OCI-LY7 (cell line): ENCODE data around the gene AFF3. TPM values are rescaled to one million over a fixed set of nuclear protein-coding genes. Genes with fewer than 3 reads are reported as not detected.

Source experiments
- BruUV-seq: library from RNA; stranded (reverse); fragments of 400-500 nt; replicated peaks from 2 replicates; lab custom pipeline; 2021; lab: Mats Ljungman, UMichigan
- CTCF ChIA-PET: fragments of 300-600 bp; sonication (Branson Sonifier 250); formaldehyde crosslinking; loops from one replicate; lab custom pipeline; 2022; ENCODE audit warnings: antibody characterized with exemption; ENCODE audit not compliant: unreplicated experiment; lab: Charles Lee
- POLR2A ChIA-PET: fragments of 300-600 bp; sonication (Branson Sonifier 250); formaldehyde crosslinking; loops from one replicate; lab custom pipeline; 2022; ENCODE audit warnings: antibody characterized with exemption; lab: Charles Lee
- DNase-seq: peaks from one replicate; pipeline ENCODE4 v3.0.0-alpha.2; 2015; ENCODE audit warnings: low spot score
- H2AFZ ChIP-seq: fragments of 200-600 bp; sonication (generic), shearing (Covaris generic); 2 replicates; pipeline ENCODE4 v1.6.1; 2014; ENCODE audit warnings: mild to moderate bottlenecking, antibody characterized with exemption, low read length, moderate library complexity
- H3K27ac ChIP-seq: fragments of 200-600 bp; sonication (generic); 2 replicates; pipeline ENCODE4 v1.5.1; 2014; ENCODE audit warnings: mixed run types, low read depth, mild to moderate bottlenecking, moderate library complexity, low read length, inconsistent platforms; ENCODE audit not compliant: poor library complexity, severe bottlenecking
- H3K36me3 ChIP-seq: fragments of 200-600 bp; sonication (generic); 2 replicates; pipeline ENCODE4 v1.6.1; 2014; ENCODE audit warnings: mild to moderate bottlenecking, antibody characterized with exemption, low read length, moderate library complexity, mixed read lengths; ENCODE audit not compliant: insufficient read depth
- H3K4me1 ChIP-seq: fragments of 200-600 bp; sonication (generic); 2 replicates; pipeline ENCODE4 v1.5.1; 2014; ENCODE audit warnings: mild to moderate bottlenecking, low read length; ENCODE audit not compliant: insufficient read depth, poor library complexity, severe bottlenecking
- H3K4me2 ChIP-seq: fragments of 200-600 bp; sonication (generic); 2 replicates; pipeline ENCODE4 v1.6.1; 2014; ENCODE audit warnings: mild to moderate bottlenecking, low read length
- H3K4me3 ChIP-seq: fragments of 200-600 bp; sonication (generic); 2 replicates; pipeline ENCODE4 v1.5.1; 2014; ENCODE audit warnings: mild to moderate bottlenecking, low read depth, low read length; ENCODE audit not compliant: poor library complexity, severe bottlenecking
- H3K79me2 ChIP-seq: fragments of 200-600 bp; sonication (generic); 2 replicates; pipeline ENCODE4 v1.6.1; 2016; ENCODE audit warnings: low read depth, mild to moderate bottlenecking, low read length, moderate library complexity, mixed read lengths; ENCODE audit not compliant: insufficient read depth
- H3K9me2 ChIP-seq: fragments of 200-600 bp; sonication (generic); 2 replicates; pipeline ENCODE4 v1.6.1; 2016; ENCODE audit warnings: mild to moderate bottlenecking, low read length, mixed read lengths; ENCODE audit not compliant: insufficient read depth
- H3K9me3 ChIP-seq: fragments of 200-600 bp; sonication (generic); 2 replicates; pipeline ENCODE4 v1.6.1; 2014; ENCODE audit warnings: mild to moderate bottlenecking, mixed run types, low read length, mixed read lengths
- H4K20me1 ChIP-seq: fragments of 200-600 bp; sonication (generic); 2 replicates; pipeline ENCODE4 v1.6.1; 2014; ENCODE audit warnings: mild to moderate bottlenecking, antibody characterized with exemption, low read length, moderate library complexity, mixed read lengths; ENCODE audit not compliant: insufficient read depth
- CTCF ChIP-seq: fragments of 200-600 bp; sonication (generic); conservative IDR thresholded peaks from 2 replicates; pipeline ENCODE4 v1.5.1; 2014; ENCODE audit warnings: mild to moderate bottlenecking, antibody characterized with exemption, low read length, moderate library complexity, mixed read lengths
- EZH2phosphoT487 ChIP-seq: fragments of 200-600 bp; sonication (generic); IDR thresholded peaks from 2 replicates; pipeline ENCODE4 v1.6.1; 2018; ENCODE audit warnings: low read depth, borderline replicate concordance, mild to moderate bottlenecking, mixed run types, antibody characterized with exemption, low read length, moderate library complexity, mixed read lengths
- intact Hi-C: fragments of 100-400 bp; cut with micrococcal nuclease; formaldehyde crosslinking; loops from one replicate; pipeline ENCODE4 v1.10.0; 2022; ENCODE audit not compliant: unreplicated experiment
- total RNA-seq, 2 experiments: library from RNA; depleted of rRNA in 1 of 2; stranded (reverse); fragments of >200 nt in 1 of 2; shearing (Covaris generic) in 1 of 2; gene quantifications; 2 replicates each; pipeline ENCODE4 v1.2.3, GENCODE V29; 2014 to 2022

The AFF3 gene
- total RNA-seq, 2 experiments from 2014 or later: 131 to 133 TPM

GRCh38 chr2:99910902-99911301 lies 231.5 kb downstream of the AFF3 start:
- no peaks in the 10 kb centered on the region for H3K79me2 ChIP-seq
- peaks cover 22% of the 10 kb centered on the region for H3K36me3 ChIP-seq
- TF ChIP-seq EZH2phosphoT487 (no peak), CTCF (no peak)
- BruUV-seq: no TSS peak
- H3K4me1 ChIP-seq: no peaks in the 10 kb centered on the region
- no peaks in the 10 kb centered on the region for H3K9me3 ChIP-seq
- H3K27ac ChIP-seq: no peak overlapping the region
- ChIA-PET CTCF (no interaction called here), POLR2A (no interaction called here)
- intact Hi-C loops: no loop called here
- H4K20me1 ChIP-seq: no peaks in the 10 kb centered on the region
- H2AFZ ChIP-seq: no peak overlapping the region
- no peaks in the 10 kb centered on the region for H3K9me2 ChIP-seq
- H3K4me2 ChIP-seq: no peak overlapping the region
- H3K4me3 ChIP-seq: no peak overlapping the region
- DNase-seq: no peak

- intact Hi-C loops: no loop called here
- Histone ChIP-seq H3K9me3 (no peaks in the 10 kb centered on the region), H2AFZ (no peak overlapping the region), H3K9me2 (no peaks in the 10 kb centered on the region), H3K4me2 (no peak overlapping the region), H3K4me3 (no peak overlapping the region), H3K27ac (no peak overlapping the region), H3K36me3 (peaks cover 7% of the 10 kb centered on the region; the same call in 1 of the 2 replicates), H3K4me1 (no peaks in the 10 kb centered on the region), H3K79me2 (no peaks in the 10 kb centered on the region), H4K20me1 (no peaks in the 10 kb centered on the region)
- POLR2A ChIA-PET: interaction anchor here (0.7 kb wide), 1 partner anchor 327 kb away, joined by 3 read pairs; no protein-coding TSS in a partner anchor
- BruUV-seq: no TSS peak
- no peak for TF ChIP-seq EZH2phosphoT487
- TF ChIP-seq CTCF: no peak
- no peak for DNase-seq
- CTCF ChIA-PET: no interaction called here
Observed at GRCh38 chr2:99905636-99906035, 236.8 kb downstream of the AFF3 start.

GRCh38 chr2:99905025-99905424 lies 237.4 kb downstream of the AFF3 start:
- H2AFZ ChIP-seq: no peak overlapping the region
- H3K4me3 ChIP-seq: no peak overlapping the region
- POLR2A ChIA-PET: no interaction called here
- H3K79me2 ChIP-seq: no peaks in the 10 kb centered on the region
- peaks cover 5% of the 10 kb centered on the region; the same call in 1 of the 2 replicates for H3K36me3 ChIP-seq
- TF ChIP-seq EZH2phosphoT487 (no peak), CTCF (no peak)
- H4K20me1 ChIP-seq: no peaks in the 10 kb centered on the region
- BruUV-seq: no TSS peak
- DNase-seq: no peak
- H3K9me2 ChIP-seq: no peaks in the 10 kb centered on the region
- CTCF ChIA-PET: no interaction called here
- H3K4me2 ChIP-seq: no peak overlapping the region
- intact Hi-C loops: no loop called here
- no peaks in the 10 kb centered on the region for H3K4me1 ChIP-seq
- no peaks in the 10 kb centered on the region for H3K9me3 ChIP-seq
- no peak overlapping the region for H3K27ac ChIP-seq
